GM18519 (cell line): ENCODE measurements around the gene CR1L.
"Not testable (repeated sequence)": the region's sequence is repeated elsewhere in the genome, so short reads cannot be mapped to it uniquely, and the experiment has no call there.

Experiments used
- ATAC-seq: cut with Tn5 transposase; IDR thresholded peaks from one replicate; pipeline ENCODE4 v1.9.1; 2021; ENCODE audit warnings: mild to moderate bottlenecking, moderate library complexity; ENCODE audit not compliant: unreplicated experiment, low FRiP score

Gene CR1L

DNA sequence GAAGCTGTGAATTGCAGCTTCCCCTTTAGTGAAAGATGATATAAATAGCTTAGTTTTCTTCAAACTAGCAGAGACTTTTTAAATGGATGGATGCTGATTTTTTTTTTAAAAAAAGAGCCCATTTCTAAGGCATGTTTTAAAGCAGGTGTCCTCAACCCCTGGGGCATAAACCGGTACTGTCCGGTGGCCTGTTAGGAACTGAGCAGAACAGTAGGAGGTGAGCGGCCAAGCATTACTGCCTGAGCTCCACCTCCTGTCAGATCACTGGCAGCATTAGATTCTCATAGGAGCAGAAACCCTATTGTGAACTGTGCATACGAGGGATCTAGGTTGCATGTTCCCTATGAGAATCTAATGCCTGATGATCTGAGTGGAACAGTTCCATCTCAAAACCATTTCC is 31.2 kb downstream of the CR1L start:
- no peak for ATAC-seq

- not testable (repeated sequence) for ATAC-seq
Observed at GRCh38 chr1:207680590-207681388, 35.9 kb downstream of the CR1L start.

GRCh38 chr1:207682872-207683434 is 38.0 kb downstream of the CR1L start:
- ATAC-seq, result not testable (repeated sequence)

GRCh38 chr1:207690551-207690950 is 45.6 kb downstream of the CR1L start:
- ATAC-seq, result not testable (repeated sequence)

GRCh38 chr1:207691010-207691409 is 46.1 kb downstream of the CR1L start:
- no peak for ATAC-seq

GRCh38 chr1:207691841-207692240 is 46.9 kb downstream of the CR1L start:
- no peak for ATAC-seq

DNA sequence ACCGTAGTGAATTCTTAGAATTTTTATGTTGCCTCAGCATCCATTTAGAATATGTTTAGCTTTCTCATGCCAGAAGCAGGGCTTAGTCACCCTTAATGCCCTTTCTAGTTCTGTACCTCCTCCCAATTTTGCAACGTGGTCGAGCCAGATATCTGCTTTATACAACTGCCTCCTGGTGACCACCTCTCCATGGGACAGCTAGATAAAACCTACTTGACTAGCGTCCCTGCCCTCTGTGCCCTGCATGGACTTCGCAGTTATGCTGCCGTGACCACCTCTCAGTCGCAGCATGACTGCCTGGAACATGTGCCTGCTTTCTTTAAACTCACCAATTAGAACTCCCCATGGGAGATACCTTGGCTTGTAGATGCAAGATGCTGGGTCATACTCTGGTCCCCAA is 47.4 kb downstream of the CR1L start:
- ATAC-seq, result not testable (repeated sequence)

DNA sequence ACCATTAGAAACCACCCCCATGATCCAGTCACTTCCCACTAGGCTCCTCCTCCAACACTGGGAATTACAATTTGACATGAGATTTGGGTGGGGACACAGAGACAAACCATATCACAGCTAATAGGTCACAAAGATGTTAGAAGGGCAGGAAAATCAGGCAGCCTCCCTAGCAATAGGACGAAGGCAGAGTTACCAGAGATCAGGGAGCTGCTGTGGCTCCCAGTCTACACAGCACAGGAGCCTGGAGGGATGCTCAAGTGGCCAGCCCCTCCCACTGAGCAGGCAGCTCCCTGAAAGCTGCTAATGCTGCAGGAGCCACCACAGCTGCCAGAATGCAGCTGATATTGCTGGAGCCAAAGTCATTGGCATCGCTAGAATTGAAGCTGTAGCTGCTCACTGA is 51.0 kb downstream of the CR1L start:
- ATAC-seq, result no peak

- ATAC-seq, result no peak
Observed at GRCh38 chr1:207698822-207699483, 54.0 kb downstream of the CR1L start.

- no peak for ATAC-seq
Observed at GRCh38 chr1:207702317-207702716, 57.4 kb downstream of the CR1L start.

GRCh38 chr1:207703712-207704111 is 58.8 kb downstream of the CR1L start:
- no peak for ATAC-seq

DNA sequence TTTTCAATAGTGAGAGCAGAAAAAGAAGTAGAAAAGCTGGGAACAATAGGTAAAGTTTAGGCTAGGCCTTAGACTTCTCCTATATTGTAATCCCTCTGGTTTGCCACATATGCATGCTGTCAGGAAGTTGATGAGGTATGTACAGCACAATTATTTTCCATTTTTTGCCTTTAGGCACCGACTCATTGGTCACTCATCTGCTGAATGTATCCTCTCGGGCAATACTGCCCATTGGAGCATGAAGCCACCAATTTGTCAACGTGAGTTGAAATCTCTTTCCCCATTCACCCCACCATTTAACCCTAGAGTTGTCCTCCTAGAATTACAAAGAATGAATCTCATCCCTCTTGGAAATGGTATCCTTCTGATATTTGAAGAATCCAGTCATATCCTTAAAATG is 63.1 kb downstream of the CR1L start:
- not testable (repeated sequence) for ATAC-seq

DNA sequence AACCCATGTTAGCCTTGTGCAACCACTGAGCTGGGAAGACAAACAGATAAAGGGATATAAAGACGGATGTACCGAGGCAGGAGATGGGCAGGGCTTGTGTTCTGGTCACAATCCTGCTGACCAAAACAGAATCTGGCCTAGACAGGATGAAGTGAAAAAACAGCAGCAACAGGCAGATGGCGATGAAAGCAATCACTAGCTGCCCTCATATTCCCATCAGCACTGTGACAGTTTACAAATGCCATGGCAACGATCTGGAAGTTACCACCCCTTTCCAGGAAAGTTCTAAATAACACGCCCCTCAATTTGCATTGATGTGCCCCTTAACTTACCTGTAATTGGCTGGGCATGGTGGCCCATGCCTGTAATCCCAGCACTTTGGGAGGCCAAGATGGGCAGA is 66.4 kb downstream of the CR1L start:
- no peak for ATAC-seq

DNA sequence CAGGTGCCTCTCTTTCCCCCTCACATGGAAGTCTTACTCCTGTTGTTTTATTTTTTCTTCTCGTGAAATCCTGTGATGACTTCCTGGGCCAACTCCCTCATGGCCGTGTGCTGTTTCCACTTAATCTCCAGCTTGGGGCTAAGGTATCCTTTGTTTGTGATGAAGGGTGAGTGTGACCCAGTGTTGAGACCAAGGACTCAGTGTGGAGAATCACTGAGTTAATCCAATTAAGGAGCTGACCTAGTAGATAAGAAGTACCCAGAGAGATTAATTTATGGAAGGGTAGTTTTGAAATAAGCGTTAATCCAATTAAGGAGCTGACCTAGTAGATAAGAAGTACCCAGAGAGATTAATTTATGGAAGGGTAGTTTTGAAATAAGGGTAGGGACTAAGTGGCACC is 67.8 kb downstream of the CR1L start:
- ATAC-seq, result not testable (repeated sequence)

GRCh38 chr1:207713529-207713928 is 68.6 kb downstream of the CR1L start:
- no peak for ATAC-seq

- ATAC-seq, result no peak
Observed at GRCh38 chr1:207719234-207719633, 74.3 kb downstream of the CR1L start.

- ATAC-seq, result not testable (repeated sequence)
Observed at GRCh38 chr1:207728200-207728858, 83.4 kb downstream of the CR1L start.

DNA sequence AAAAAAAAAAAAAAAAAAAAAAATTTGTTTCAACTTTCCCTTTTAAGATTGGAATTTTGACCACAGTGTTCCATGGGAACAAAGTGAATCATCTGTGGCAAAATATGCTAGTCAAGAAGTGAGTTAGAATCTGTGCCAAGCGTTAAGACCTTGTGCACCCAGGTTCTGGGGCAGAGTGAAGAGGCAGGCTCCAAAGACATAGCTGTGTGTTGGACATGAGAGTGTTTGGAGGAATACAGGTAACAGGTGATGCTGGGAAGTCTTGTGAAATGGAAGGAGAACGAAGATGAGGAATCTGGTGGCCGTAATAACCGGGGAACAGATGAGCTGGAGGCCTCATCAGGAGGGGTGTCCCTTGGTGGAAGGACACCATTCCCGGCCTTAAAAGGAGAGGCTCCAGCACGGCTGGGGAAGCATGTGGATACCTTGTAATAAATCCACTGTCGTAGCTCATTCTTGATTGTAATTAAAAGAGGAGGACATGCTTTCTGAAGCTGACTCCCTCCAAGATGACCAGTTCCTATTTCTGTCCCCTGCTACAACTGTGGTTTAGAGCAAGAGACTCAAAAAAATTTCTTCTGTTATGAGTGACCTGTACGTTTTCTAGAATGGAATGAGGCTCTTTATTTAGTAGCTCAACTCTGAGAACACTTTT is 92.7 kb downstream of the CR1L start:
- ATAC-seq, result not testable (repeated sequence)

DNA sequence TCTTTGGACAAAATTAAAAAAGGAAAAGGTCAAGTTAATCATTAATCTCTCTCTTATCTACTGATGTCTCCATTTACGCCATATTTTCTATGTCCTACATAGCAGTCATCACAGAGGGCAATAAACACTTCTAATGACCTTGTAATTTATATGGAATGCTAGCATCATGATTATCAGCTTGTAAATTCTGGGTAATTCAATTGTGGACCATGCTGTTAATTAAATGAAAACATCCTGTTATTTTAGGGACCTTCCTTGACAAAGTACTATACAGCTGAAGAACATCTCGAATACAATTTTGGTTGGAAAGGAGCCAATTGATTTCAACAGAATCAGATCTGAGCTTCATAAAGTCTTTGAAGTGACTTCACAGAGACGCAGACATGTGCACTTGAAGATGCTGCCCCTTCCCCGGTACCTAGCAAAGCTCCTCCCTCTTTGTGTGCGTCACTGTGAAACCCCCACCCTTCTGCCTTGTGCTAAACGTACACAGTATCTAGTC is 93.3 kb downstream of the CR1L start:
- not testable (repeated sequence) for ATAC-seq

DNA sequence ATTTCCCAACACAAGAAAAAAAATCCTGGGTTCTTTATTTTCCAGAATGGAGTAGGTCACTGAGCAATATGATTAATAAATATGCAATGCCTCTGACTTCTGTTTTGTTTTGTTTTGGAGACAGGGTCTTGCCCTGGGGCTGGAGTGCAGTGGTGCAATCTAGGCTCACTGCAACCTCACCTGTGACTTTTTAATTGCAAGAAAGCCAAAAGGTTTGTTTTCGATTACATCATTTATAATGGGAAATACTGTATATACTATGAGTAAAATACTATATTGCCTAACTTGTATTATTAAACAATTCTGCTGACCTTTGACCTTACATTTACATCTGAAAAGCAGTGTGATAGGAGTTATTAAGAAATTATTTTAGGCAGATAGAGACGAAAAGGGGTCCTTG is 95.3 kb downstream of the CR1L start:
- ATAC-seq, result no peak
